Measurements from ENCODE around the gene PTEN.

The PTEN gene

GRCh38 chr10:87869773-87870551, 6.5 kb downstream of the PTEN start:
- TF ChIP-seq TAF1 (IDR thresholded peaks at IDR 0.05; ENCODE audit: borderline replicate concordance, insufficient read depth, low read length) (no peak), POLR2AphosphoS5 (IDR thresholded peaks at IDR 0.05; ENCODE audit: low read depth, low read length) (no peak), SIN3A (IDR thresholded peaks at IDR 0.05; ENCODE audit: borderline replicate concordance, insufficient read depth, low read length) (no peak), REST (IDR thresholded peaks at IDR 0.05; ENCODE audit: insufficient read depth in 1 of 2, low read depth in 2 of 2, low read length in 2 of 2) (no peak), FOXP2 (optimal IDR thresholded peaks at IDR 0.05; ENCODE audit: borderline replicate concordance, extremely low read depth, extremely low read length, insufficient read depth) (no peak)

- TF ChIP-seq REST (IDR thresholded peaks at IDR 0.05; ENCODE audit: insufficient read depth in 1 of 2, low read depth in 2 of 2, low read length in 2 of 2): no peak
- no peak for TF ChIP-seq SIN3A (IDR thresholded peaks at IDR 0.05; ENCODE audit: borderline replicate concordance, insufficient read depth, low read length)
- TF ChIP-seq FOXP2 (optimal IDR thresholded peaks at IDR 0.05; ENCODE audit: borderline replicate concordance, extremely low read depth, extremely low read length, insufficient read depth): no peak
- no peak for TF ChIP-seq TAF1 (IDR thresholded peaks at IDR 0.05; ENCODE audit: borderline replicate concordance, insufficient read depth, low read length)
- TF ChIP-seq POLR2AphosphoS5 (IDR thresholded peaks at IDR 0.05; ENCODE audit: low read depth, low read length): no peak
Measured at GRCh38 chr10:87872828-87873227, 9.4 kb downstream of the PTEN start.

GRCh38 chr10:87873656-87874055, 10.2 kb downstream of the PTEN start:
- TF ChIP-seq FOXP2 (optimal IDR thresholded peaks at IDR 0.05; ENCODE audit: borderline replicate concordance, extremely low read depth, extremely low read length, insufficient read depth): no peak
- no peak for TF ChIP-seq TAF1 (IDR thresholded peaks at IDR 0.05; ENCODE audit: borderline replicate concordance, insufficient read depth, low read length)

- TF ChIP-seq FOXP2 (optimal IDR thresholded peaks at IDR 0.05; ENCODE audit: borderline replicate concordance, extremely low read depth, extremely low read length, insufficient read depth) (no peak), POLR2AphosphoS5 (IDR thresholded peaks at IDR 0.05; ENCODE audit: low read depth, low read length) (no peak), TAF1 (IDR thresholded peaks at IDR 0.05; ENCODE audit: borderline replicate concordance, insufficient read depth, low read length) (no peak), SIN3A (IDR thresholded peaks at IDR 0.05; ENCODE audit: borderline replicate concordance, insufficient read depth, low read length) (no peak), REST (IDR thresholded peaks at IDR 0.05; ENCODE audit: insufficient read depth in 1 of 2, low read depth in 2 of 2, low read length in 2 of 2) (no peak)
Measured at GRCh38 chr10:87875929-87876571, 12.6 kb downstream of the PTEN start.

GRCh38 chr10:87878664-87879459, 15.4 kb downstream of the PTEN start:
- no peak for TF ChIP-seq POLR2AphosphoS5 (IDR thresholded peaks at IDR 0.05; ENCODE audit: low read depth, low read length)
- TF ChIP-seq SIN3A (IDR thresholded peaks at IDR 0.05; ENCODE audit: borderline replicate concordance, insufficient read depth, low read length): no peak
- TF ChIP-seq TAF1 (IDR thresholded peaks at IDR 0.05; ENCODE audit: borderline replicate concordance, insufficient read depth, low read length): no peak
